Activated naive CD4-positive, alpha-beta T cell treated with anti-CD3 and anti-CD28 coated beads for 36 hours (primary cell): ENCODE results near the gene RPL21. TPM values are rescaled to one million over a fixed set of nuclear protein-coding genes. Genes with fewer than 3 reads are reported as not detected.
A peak's percentile ranks its signal among the peaks of the same experiment; 100 is the strongest.

Source experiments
- CTCF ChIA-PET: fragments of 350-600 bp; sonication (Branson Sonifier 250); formaldehyde crosslinking; loops from one replicate; lab custom pipeline; 2021; ENCODE audit warnings: antibody characterized with exemption; lab: Charles Lee
- DNase-seq: peaks from one replicate; pipeline ENCODE4 v3.0.0-alpha.2; 2020
- H3K27ac Mint-ChIP-seq: one replicate; pipeline ENCODE4 v1.8.0; 2021; ENCODE audit warnings: mild to moderate bottlenecking, mixed read lengths
- H3K27me3 Mint-ChIP-seq: one replicate; pipeline ENCODE4 v1.8.0; 2021; ENCODE audit warnings: low read depth, mixed read lengths
- H3K36me3 Mint-ChIP-seq: one replicate; pipeline ENCODE4 v1.8.0; 2021; ENCODE audit warnings: low read depth, mixed read lengths
- H3K4me1 Mint-ChIP-seq: one replicate; pipeline ENCODE4 v1.8.0; 2021; ENCODE audit warnings: low read depth, mixed read lengths
- H3K4me3 Mint-ChIP-seq: one replicate; pipeline ENCODE4 v1.8.0; 2021; ENCODE audit warnings: mild to moderate bottlenecking, moderate library complexity, mixed read lengths
- H3K9me3 Mint-ChIP-seq: one replicate; pipeline ENCODE4 v1.8.0; 2021; ENCODE audit warnings: mixed read lengths
- intact Hi-C: fragments of 100-400 bp; cut with micrococcal nuclease; formaldehyde crosslinking; loops from one replicate; pipeline ENCODE4 v1.15.1; 2023
- total RNA-seq, 2 experiments: library from RNA; stranded (reverse); gene quantifications; one replicate each; pipeline ENCODE4 v1.2.3, GENCODE V29; 2021

RPL21 gene
- total RNA-seq, 2 experiments from 2014 or later = 1,766 to 1,839 TPM

GRCh38 chr13:27261396-27261795 lies 10.0 kb downstream of the RPL21 start:
- CTCF ChIA-PET = interaction anchor here (0.6 to 1.2 kb wide), 3 partner anchors 9 to 79 kb away, joined by 3 to 4 read pairs (median 3); partner anchors contain the start of gene RASL11A
- H3K4me3 Mint-ChIP-seq = no peak overlapping the region
- peaks cover 36% of the 10 kb centered on the region for H3K36me3 Mint-ChIP-seq
- no peak for DNase-seq
- H3K27ac Mint-ChIP-seq = no peak overlapping the region
- peaks cover 36% of the 10 kb centered on the region for H3K4me1 Mint-ChIP-seq
- no peaks in the 10 kb centered on the region for H3K9me3 Mint-ChIP-seq
- intact Hi-C loops = no loop called here
- H3K27me3 Mint-ChIP-seq = no peaks in the 10 kb centered on the region

- Mint-ChIP-seq H3K27me3 (no peaks in the 10 kb centered on the region), H3K4me3 (no peak overlapping the region), H3K9me3 (no peaks in the 10 kb centered on the region), H3K36me3 (peaks cover 17% of the 10 kb centered on the region), H3K4me1 (peaks cover 21% of the 10 kb centered on the region), H3K27ac (no peak overlapping the region)
- CTCF ChIA-PET = interaction anchor here (0.6 to 1.4 kb wide), 2 partner anchors 9 to 101 kb away, joined by 3 to 4 read pairs; no protein-coding TSS in a partner anchor
- no peak for DNase-seq
- intact Hi-C loops = no loop called here
Measured at GRCh38 chr13:27263438-27263837, 12.1 kb downstream of the RPL21 start.

- Mint-ChIP-seq H3K9me3 (no peaks in the 10 kb centered on the region), H3K4me1 (peaks cover 14% of the 10 kb centered on the region), H3K27ac (no peak overlapping the region), H3K36me3 (peaks cover 9% of the 10 kb centered on the region), H3K27me3 (no peaks in the 10 kb centered on the region), H3K4me3 (no peak overlapping the region)
- CTCF ChIA-PET = interaction anchor here (0.6 to 1.0 kb wide), 4 partner anchors 20 to 101 kb away, joined by 3 to 6 read pairs (median 4); no protein-coding TSS in a partner anchor
- intact Hi-C loops = no loop called here
- no peak for DNase-seq
Measured at GRCh38 chr13:27264181-27264580, 12.8 kb downstream of the RPL21 start.

GRCh38 chr13:27264648-27265047 lies 13.3 kb downstream of the RPL21 start:
- H3K27me3 Mint-ChIP-seq = no peaks in the 10 kb centered on the region
- H3K36me3 Mint-ChIP-seq = peaks cover 7% of the 10 kb centered on the region
- intact Hi-C loops = no loop called here
- no peak overlapping the region for H3K4me3 Mint-ChIP-seq
- CTCF ChIA-PET = interaction anchor here (0.6 to 1.0 kb wide), 3 partner anchors 20 to 96 kb away, joined by 3 to 6 read pairs (median 4); no protein-coding TSS in a partner anchor
- no peaks in the 10 kb centered on the region for H3K9me3 Mint-ChIP-seq
- peaks cover 9% of the 10 kb centered on the region for H3K4me1 Mint-ChIP-seq
- H3K27ac Mint-ChIP-seq = no peak overlapping the region
- DNase-seq = no peak

- Mint-ChIP-seq H3K4me1 (peaks cover 8% of the 10 kb centered on the region), H3K9me3 (no peaks in the 10 kb centered on the region), H3K27ac (no peak overlapping the region), H3K4me3 (no peak overlapping the region), H3K36me3 (peaks cover 2% of the 10 kb centered on the region), H3K27me3 (no peaks in the 10 kb centered on the region)
- no peak for DNase-seq
- intact Hi-C loops = no loop called here
- CTCF ChIA-PET = interaction anchor here (1.3 kb wide), 1 partner anchor 86 kb away, joined by 4 read pairs; no protein-coding TSS in a partner anchor
Measured at GRCh38 chr13:27266917-27267316, 15.6 kb downstream of the RPL21 start.

- CTCF ChIA-PET = interaction anchor here (1.3 kb wide), 1 partner anchor 86 kb away, joined by 4 read pairs; no protein-coding TSS in a partner anchor
- DNase-seq = no peak
- Mint-ChIP-seq H3K4me3 (no peak overlapping the region), H3K36me3 (peaks cover under 1% of the 10 kb centered on the region), H3K27me3 (peaks cover 2% of the 10 kb centered on the region), H3K9me3 (no peaks in the 10 kb centered on the region), H3K27ac (no peak overlapping the region), H3K4me1 (peaks cover 8% of the 10 kb centered on the region)
- intact Hi-C loops = no loop called here
Measured at GRCh38 chr13:27267596-27267995, 16.2 kb downstream of the RPL21 start.

- CTCF ChIA-PET = interaction anchor here (2.7 kb wide), 1 partner anchor 284 kb away, joined by 9 read pairs; no protein-coding TSS in a partner anchor
Measured at GRCh38 chr13:27269114-27269665, 17.8 kb downstream of the RPL21 start.

GRCh38 chr13:27270594-27271520 lies 19.5 kb downstream of the RPL21 start, which contains the start of gene RASL11A:
Gene RASL11A, plus strand, starts transcription at chr13:27270830. Its CDS starts 115 bp downstream, at chr13:27270945.
- CTCF ChIA-PET = interaction anchor here (0.6 to 2.7 kb wide), 18 partner anchors 10 to 285 kb away, joined by 3 to 11 read pairs (median 3); no protein-coding TSS in a partner anchor

More at GRCh38 chr13:27269114-27269665, 17.8 kb downstream of the RPL21 start:
- no peak for DNase-seq
- Mint-ChIP-seq H3K9me3 (no peaks in the 10 kb centered on the region), H3K27me3 (peaks cover 3% of the 10 kb centered on the region), H3K4me3 (no peak overlapping the region), H3K36me3 (no peaks in the 10 kb centered on the region), H3K4me1 (peaks cover 8% of the 10 kb centered on the region), H3K27ac (no peak overlapping the region)
- intact Hi-C loops = no loop called here

GRCh38 chr13:27271570-27272096 lies 20.3 kb downstream of the RPL21 start:
- peak overlapping the region; percentile 83 for H3K4me3 Mint-ChIP-seq
- H3K4me1 Mint-ChIP-seq = peaks cover 6% of the 10 kb centered on the region
- H3K36me3 Mint-ChIP-seq = no peaks in the 10 kb centered on the region
- H3K9me3 Mint-ChIP-seq = no peaks in the 10 kb centered on the region
- no peak overlapping the region for H3K27ac Mint-ChIP-seq
- DNase-seq = no peak
- intact Hi-C loops = loop anchor here (1.0 to 5.0 kb wide), 3 partner anchors 66 to 99 kb away; partner anchors contain the start of gene USP12
- CTCF ChIA-PET = interaction anchor here (0.7 to 2.7 kb wide), 6 partner anchors 9 to 286 kb away, joined by 3 to 9 read pairs (median 3); no protein-coding TSS in a partner anchor
- peaks cover 3% of the 10 kb centered on the region for H3K27me3 Mint-ChIP-seq

More at GRCh38 chr13:27270594-27271520, 19.5 kb downstream of the RPL21 start, which contains the start of gene RASL11A:
- Mint-ChIP-seq H3K4me1 (peaks cover 8% of the 10 kb centered on the region), H3K27me3 (peaks cover 3% of the 10 kb centered on the region), H3K27ac (no peak within 1 kb of the TSS), H3K36me3 (no peaks in the 10 kb centered on the region), H3K4me3 (peak within 1 kb of the TSS; percentile 83), H3K9me3 (no peaks in the 10 kb centered on the region)
- DNase-seq = peak; percentile 65
- intact Hi-C loops = loop anchor here (1.0 to 5.0 kb wide), 5 partner anchors 20 to 299 kb away; partner anchors contain the start of genes RPL21 and USP12

GRCh38 chr13:27273658-27274425 lies 22.5 kb downstream of the RPL21 start:
- H3K36me3 Mint-ChIP-seq = no peaks in the 10 kb centered on the region
- H3K4me1 Mint-ChIP-seq = peaks cover 4% of the 10 kb centered on the region
- H3K27ac Mint-ChIP-seq = no peak overlapping the region
- intact Hi-C loops = loop anchor here (5.0 kb wide), 2 partner anchors 83 to 102 kb away; partner anchors contain the start of gene USP12
- no peak for DNase-seq
- H3K27me3 Mint-ChIP-seq = peaks cover 3% of the 10 kb centered on the region
- no peaks in the 10 kb centered on the region for H3K9me3 Mint-ChIP-seq
- H3K4me3 Mint-ChIP-seq = no peak overlapping the region
- CTCF ChIA-PET = interaction anchor here (0.6 to 1.8 kb wide), 5 partner anchors 39 to 288 kb away, joined by 3 to 4 read pairs (median 3); no protein-coding TSS in a partner anchor

- CTCF ChIA-PET = interaction anchor here (1.5 to 1.8 kb wide), 2 partner anchors 31 to 65 kb away, joined by 4 read pairs; no protein-coding TSS in a partner anchor
Measured at GRCh38 chr13:27274631-27275030, 23.3 kb downstream of the RPL21 start.

More at GRCh38 chr13:27274631-27275030, 23.3 kb downstream of the RPL21 start:
- H3K36me3 Mint-ChIP-seq = no peaks in the 10 kb centered on the region
- H3K4me3 Mint-ChIP-seq = no peak overlapping the region
- intact Hi-C loops = loop anchor here (5.0 kb wide), 2 partner anchors 83 to 102 kb away; partner anchors contain the start of gene USP12
- DNase-seq = no peak
- H3K4me1 Mint-ChIP-seq = peaks cover 4% of the 10 kb centered on the region
- no peaks in the 10 kb centered on the region for H3K9me3 Mint-ChIP-seq
- no peak overlapping the region for H3K27ac Mint-ChIP-seq
- H3K27me3 Mint-ChIP-seq = peaks cover 3% of the 10 kb centered on the region
